Loucy (cell line): ENCODE results near the gene FSIP1.

Experiments used
- H2AFZ ChIP-seq: fragments of 200-600 bp; sonication (generic); 2 replicates; pipeline ENCODE4 v1.6.0; 2016; ENCODE audit warnings: antibody characterized with exemption, mild to moderate bottlenecking, low read length, moderate library complexity
- H3F3A ChIP-seq: fragments of 200-600 bp; 2 replicates; pipeline ENCODE4 v1.6.0; 2016; ENCODE audit warnings: antibody characterized with exemption, low read depth, mild to moderate bottlenecking
- H3K27me3 ChIP-seq: fragments of 200-600 bp; sonication (generic); 2 replicates; pipeline ENCODE4 v1.6.1; 2014; ENCODE audit warnings: low read length, mild to moderate bottlenecking; ENCODE audit not compliant: insufficient read depth, poor library complexity, severe bottlenecking
- H3K36me3 ChIP-seq: fragments of 200-600 bp; sonication (generic); 2 replicates; pipeline ENCODE4 v1.6.1; 2016; ENCODE audit warnings: low read length; ENCODE audit not compliant: insufficient read depth
- H3K4me1 ChIP-seq: fragments of 200-600 bp; sonication (generic); 2 replicates; pipeline ENCODE4 v1.5.1; 2014; ENCODE audit warnings: low read length, mild to moderate bottlenecking; ENCODE audit not compliant: insufficient read depth, poor library complexity, severe bottlenecking
- H3K4me2 ChIP-seq: fragments of 200-600 bp; sonication (generic); 2 replicates; pipeline ENCODE4 v1.6.0; 2014; ENCODE audit warnings: antibody characterized with exemption, low read length, low read depth, mild to moderate bottlenecking; ENCODE audit not compliant: poor library complexity, severe bottlenecking
- H3K4me3 ChIP-seq: fragments of 200-600 bp; sonication (generic); 2 replicates; pipeline ENCODE4 v1.5.1; 2014; ENCODE audit warnings: low read length, mild to moderate bottlenecking, mixed read lengths; ENCODE audit not compliant: poor library complexity, severe bottlenecking
- H3K79me2 ChIP-seq: fragments of 200-600 bp; sonication (generic); 2 replicates; pipeline ENCODE4 v1.6.1; 2014; ENCODE audit warnings: low read length; ENCODE audit not compliant: insufficient read depth
- H3K9ac ChIP-seq: fragments of 200-600 bp; sonication (generic); 2 replicates; pipeline ENCODE4 v1.6.0; 2014; ENCODE audit warnings: mild to moderate bottlenecking, low read depth, low read length, moderate library complexity; ENCODE audit not compliant: poor library complexity, severe bottlenecking
- H3K9me2 ChIP-seq: fragments of 200-600 bp; sonication (generic); replicated peaks from 2 replicates; pipeline ENCODE4 v1.6.1; 2016; ENCODE audit warnings: low read depth, low read length, mixed read lengths
- H3K9me3 ChIP-seq: fragments of 200-600 bp; sonication (generic); 2 replicates; pipeline ENCODE4 v1.6.1; 2014; ENCODE audit warnings: mild to moderate bottlenecking, antibody characterized with exemption, low read length, low read depth; ENCODE audit not compliant: insufficient read depth
- H4K20me1 ChIP-seq: fragments of 200-600 bp; sonication (generic); 2 replicates; pipeline ENCODE4 v1.6.0; 2014; ENCODE audit warnings: antibody characterized with exemption, low read length, mild to moderate bottlenecking; ENCODE audit not compliant: insufficient read depth, poor library complexity, severe bottlenecking
- CTCF ChIP-seq: fragments of 200-600 bp; sonication (generic); conservative IDR thresholded peaks from 2 replicates; pipeline ENCODE4 v1.5.1; 2014; ENCODE audit warnings: mild to moderate bottlenecking, antibody characterized with exemption, low read length
- EZH2phosphoT487 ChIP-seq: fragments of 200-600 bp; IDR thresholded peaks from 2 replicates; pipeline ENCODE4 v1.6.1; 2018; ENCODE audit warnings: antibody characterized with exemption, mild to moderate bottlenecking, moderate library complexity, borderline replicate concordance

FSIP1 gene

GRCh38 chr15:39651881-39652280, 130.8 kb downstream of the FSIP1 start:
- Histone ChIP-seq H3K9ac (no peak overlapping the region), H3K9me3 (no peaks in the 10 kb centered on the region), H3K9me2 (no peaks in the 10 kb centered on the region), H3K4me2 (no peak overlapping the region), H3K4me3 (no peak overlapping the region), H3K27me3 (no peaks in the 10 kb centered on the region), H2AFZ (no peak overlapping the region), H3K79me2 (no peaks in the 10 kb centered on the region), H3F3A (no peaks in the 10 kb centered on the region), H4K20me1 (no peaks in the 10 kb centered on the region), H3K4me1 (no peaks in the 10 kb centered on the region), H3K36me3 (no peaks in the 10 kb centered on the region)
- TF ChIP-seq EZH2phosphoT487 (no peak), CTCF (no peak)

DNA sequence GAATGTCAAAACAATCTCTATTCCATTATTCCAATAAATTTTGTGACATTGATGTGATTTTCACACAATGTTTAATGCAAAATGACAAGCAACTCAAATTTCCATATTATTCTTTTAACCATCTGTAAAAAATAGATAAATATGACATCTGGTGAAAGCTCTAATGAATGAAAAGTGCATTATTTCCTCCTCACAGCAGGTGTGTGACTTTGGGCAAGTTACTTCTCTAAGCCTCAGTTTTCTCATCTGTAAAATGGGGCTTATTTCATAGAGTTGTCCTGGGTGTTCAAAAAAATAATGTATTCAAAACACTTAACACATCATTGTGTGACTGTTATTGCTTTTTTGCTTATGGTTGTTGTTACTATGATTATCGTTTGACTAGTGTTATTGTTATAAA, 131.3 kb downstream of the FSIP1 start:
- TF ChIP-seq CTCF (no peak), EZH2phosphoT487 (no peak)
- no peaks in the 10 kb centered on the region for H3K36me3 ChIP-seq
- no peaks in the 10 kb centered on the region for H3K9me3 ChIP-seq

DNA sequence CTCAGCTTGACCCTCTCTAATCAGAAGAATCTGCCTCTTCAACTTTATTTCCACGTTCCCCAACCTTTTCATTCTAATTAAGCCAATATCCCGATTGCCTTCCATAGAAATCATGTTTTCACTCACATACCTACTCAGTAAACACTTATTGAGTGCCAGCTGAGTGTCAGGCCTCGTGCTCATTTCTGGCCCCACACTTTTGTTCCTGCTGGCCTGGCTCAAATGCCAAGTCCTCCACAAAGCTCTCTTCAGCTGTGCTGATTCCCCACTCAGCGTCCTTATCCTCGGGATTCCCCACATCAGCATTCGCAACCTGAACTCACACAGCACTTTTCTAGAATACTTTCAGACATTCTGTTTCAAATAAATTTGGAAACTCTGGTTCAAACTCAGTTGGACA, 132.9 kb downstream of the FSIP1 start:
- no peaks in the 10 kb centered on the region for H3F3A ChIP-seq
- H3K27me3 ChIP-seq, result no peaks in the 10 kb centered on the region
- no peak overlapping the region for H3K4me3 ChIP-seq
- H4K20me1 ChIP-seq, result no peaks in the 10 kb centered on the region
- H3K79me2 ChIP-seq, result no peaks in the 10 kb centered on the region
- no peak overlapping the region for H2AFZ ChIP-seq
- no peak overlapping the region for H3K9ac ChIP-seq
- H3K4me2 ChIP-seq, result no peak overlapping the region
- no peaks in the 10 kb centered on the region for H3K4me1 ChIP-seq
- TF ChIP-seq CTCF, result no peak
- TF ChIP-seq EZH2phosphoT487, result no peak
- no peaks in the 10 kb centered on the region for H3K9me2 ChIP-seq
- H3K9me3 ChIP-seq, result no peaks in the 10 kb centered on the region
- H3K36me3 ChIP-seq, result no peaks in the 10 kb centered on the region

More for the DNA sequence above, 131.3 kb downstream of the FSIP1 start:
- H3K9me2 ChIP-seq, result no peaks in the 10 kb centered on the region
- no peaks in the 10 kb centered on the region for H3K79me2 ChIP-seq
- no peak overlapping the region for H3K4me3 ChIP-seq
- H3K4me2 ChIP-seq, result no peak overlapping the region
- no peak overlapping the region for H3K9ac ChIP-seq
- no peak overlapping the region for H2AFZ ChIP-seq
- no peaks in the 10 kb centered on the region for H4K20me1 ChIP-seq
- no peaks in the 10 kb centered on the region for H3K27me3 ChIP-seq
- no peaks in the 10 kb centered on the region for H3F3A ChIP-seq
- H3K4me1 ChIP-seq, result no peaks in the 10 kb centered on the region
